HEK293 (cell line): Measurements from ENCODE around the gene SPATA16.

Source experiments
- MYNN ChIP-seq: fragments of 450-650 bp; formaldehyde crosslinking; IDR thresholded peaks from 2 replicates; pipeline ENCODE4 v1.5.1; 2016; ENCODE audit warnings: missing biosample characterization, missing genetic modification characterization, borderline replicate concordance
- SALL2 ChIP-seq: fragments of 450-650 bp; formaldehyde crosslinking; IDR thresholded peaks from 2 replicates; pipeline ENCODE4 v1.5.0; 2017; ENCODE audit warnings: missing biosample characterization, mild to moderate bottlenecking, missing genetic modification characterization, borderline replicate concordance
- SCRT2 ChIP-seq: fragments of 450-650 bp; formaldehyde crosslinking; IDR thresholded peaks from 2 replicates; pipeline ENCODE4 v1.5.1; 2016; ENCODE audit warnings: missing biosample characterization, missing genetic modification characterization
- TCF7L2 ChIP-seq: IDR thresholded peaks from 2 replicates; pipeline ENCODE4 v1.6.1; 2011; ENCODE audit warnings: low read depth, mild to moderate bottlenecking, inconsistent platforms, low read length, moderate library complexity, borderline replicate concordance
- ZBTB1 ChIP-seq: fragments of 450-650 bp; formaldehyde crosslinking; IDR thresholded peaks from 2 replicates; pipeline ENCODE4 v1.5.1; 2016; ENCODE audit warnings: missing biosample characterization, missing genetic modification characterization
- ZBTB8A ChIP-seq: fragments of 450-650 bp; formaldehyde crosslinking; IDR thresholded peaks from 2 replicates; pipeline ENCODE4 v1.5.1; 2016; ENCODE audit warnings: missing biosample characterization, missing genetic modification characterization
- ZNF175 ChIP-seq: fragments of 450-650 bp; formaldehyde crosslinking; IDR thresholded peaks from 2 replicates; pipeline ENCODE4 v1.5.1; 2016; ENCODE audit warnings: missing biosample characterization, missing genetic modification characterization
- ZNF274 ChIP-seq, 2 experiments: fragments of 200-500 bp in 1 of 2; fragments of 450-650 bp in 1 of 2; sonication (Bioruptor generic) in 1 of 2; formaldehyde crosslinking in 1 of 2; IDR thresholded peaks; 2 replicates each; pipeline versions ENCODE4 v1.5.1 to v1.6.1; 2014 to 2016; ENCODE audit warnings: borderline replicate concordance in 1 of 2, inconsistent platforms in 1 of 2, low read length in 1 of 2, missing biosample characterization in 1 of 2, missing genetic modification characterization in 1 of 2
- ZNF558 ChIP-seq: fragments of 450-650 bp; formaldehyde crosslinking; IDR thresholded peaks from 2 replicates; pipeline ENCODE4 v1.5.1; 2016; ENCODE audit warnings: missing biosample characterization, missing genetic modification characterization
- TF ChIP-seq, protein P1 (sequence below): fragments of 450-650 bp; formaldehyde crosslinking; IDR thresholded peaks from 2 replicates; pipeline ENCODE4 v1.5.1; 2016; ENCODE audit warnings: missing biosample characterization, missing genetic modification characterization
- TF ChIP-seq, protein P2 (sequence below): fragments of 450-650 bp; formaldehyde crosslinking; conservative IDR thresholded peaks from 2 replicates; pipeline ENCODE4 v1.5.1; 2016; ENCODE audit warnings: low read depth, missing biosample characterization, missing genetic modification characterization
- TF ChIP-seq, protein P3 (sequence below): fragments of 450-650 bp; formaldehyde crosslinking; IDR thresholded peaks from 2 replicates; pipeline ENCODE4 v1.5.1; 2016; ENCODE audit warnings: missing biosample characterization, missing genetic modification characterization, low read depth
- TF ChIP-seq, protein P4 (sequence below): fragments of 450-650 bp; formaldehyde crosslinking; IDR thresholded peaks from 2 replicates; pipeline ENCODE4 v1.5.1; 2016; ENCODE audit warnings: missing biosample characterization, missing genetic modification characterization

DNA sequence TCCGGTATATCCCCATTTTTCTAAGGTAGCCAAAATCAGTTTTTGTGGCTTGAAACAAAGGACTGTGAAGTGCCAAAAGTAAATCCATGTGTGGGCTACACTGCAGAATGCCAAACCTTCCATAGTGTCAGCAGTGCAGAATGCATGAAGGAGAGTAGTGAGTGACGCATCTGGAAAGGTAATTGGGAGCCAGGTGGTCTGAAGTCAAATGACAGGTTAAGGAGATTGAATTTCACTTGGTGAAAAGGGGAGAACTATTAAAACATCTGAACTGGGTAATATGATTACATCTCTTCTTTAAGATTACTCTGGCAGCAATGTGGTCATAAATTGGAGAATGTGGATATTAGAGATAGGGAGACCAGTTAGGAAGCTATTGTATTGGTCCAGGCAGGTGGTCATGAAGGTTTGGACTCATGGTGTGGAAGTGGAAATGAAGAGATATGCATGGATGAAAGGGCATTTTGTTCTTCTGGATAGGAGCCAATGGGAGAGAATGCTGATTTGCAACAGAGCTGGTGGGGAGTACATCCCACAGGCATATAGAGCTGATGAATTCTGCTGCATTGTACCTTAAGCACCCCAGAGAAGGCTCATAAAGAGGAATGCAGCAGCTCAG, 272.3 kb downstream of the SPATA16 start:
- TF ChIP-seq, protein P1, sequence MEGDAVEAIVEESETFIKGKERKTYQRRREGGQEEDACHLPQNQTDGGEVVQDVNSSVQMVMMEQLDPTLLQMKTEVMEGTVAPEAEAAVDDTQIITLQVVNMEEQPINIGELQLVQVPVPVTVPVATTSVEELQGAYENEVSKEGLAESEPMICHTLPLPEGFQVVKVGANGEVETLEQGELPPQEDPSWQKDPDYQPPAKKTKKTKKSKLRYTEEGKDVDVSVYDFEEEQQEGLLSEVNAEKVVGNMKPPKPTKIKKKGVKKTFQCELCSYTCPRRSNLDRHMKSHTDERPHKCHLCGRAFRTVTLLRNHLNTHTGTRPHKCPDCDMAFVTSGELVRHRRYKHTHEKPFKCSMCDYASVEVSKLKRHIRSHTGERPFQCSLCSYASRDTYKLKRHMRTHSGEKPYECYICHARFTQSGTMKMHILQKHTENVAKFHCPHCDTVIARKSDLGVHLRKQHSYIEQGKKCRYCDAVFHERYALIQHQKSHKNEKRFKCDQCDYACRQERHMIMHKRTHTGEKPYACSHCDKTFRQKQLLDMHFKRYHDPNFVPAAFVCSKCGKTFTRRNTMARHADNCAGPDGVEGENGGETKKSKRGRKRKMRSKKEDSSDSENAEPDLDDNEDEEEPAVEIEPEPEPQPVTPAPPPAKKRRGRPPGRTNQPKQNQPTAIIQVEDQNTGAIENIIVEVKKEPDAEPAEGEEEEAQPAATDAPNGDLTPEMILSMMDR (tag by site-specific recombination): no peak
- TF ChIP-seq ZBTB8A: no peak
- no peak for TF ChIP-seq ZNF274 (IDR thresholded peaks at IDR 0.05; ENCODE audit: low read length)
- no peak for TF ChIP-seq ZNF274 (tag by site-specific recombination; IDR thresholded peaks at IDR 0.05; ENCODE audit: borderline replicate concordance)
- no peak for TF ChIP-seq ZNF558
- TF ChIP-seq SALL2 (tag by site-specific recombination): no peak
- no peak for TF ChIP-seq TCF7L2
- TF ChIP-seq SCRT2 (tag by site-specific recombination): no peak
- no peak for TF ChIP-seq MYNN (tag by site-specific recombination)
- TF ChIP-seq, protein P2, sequence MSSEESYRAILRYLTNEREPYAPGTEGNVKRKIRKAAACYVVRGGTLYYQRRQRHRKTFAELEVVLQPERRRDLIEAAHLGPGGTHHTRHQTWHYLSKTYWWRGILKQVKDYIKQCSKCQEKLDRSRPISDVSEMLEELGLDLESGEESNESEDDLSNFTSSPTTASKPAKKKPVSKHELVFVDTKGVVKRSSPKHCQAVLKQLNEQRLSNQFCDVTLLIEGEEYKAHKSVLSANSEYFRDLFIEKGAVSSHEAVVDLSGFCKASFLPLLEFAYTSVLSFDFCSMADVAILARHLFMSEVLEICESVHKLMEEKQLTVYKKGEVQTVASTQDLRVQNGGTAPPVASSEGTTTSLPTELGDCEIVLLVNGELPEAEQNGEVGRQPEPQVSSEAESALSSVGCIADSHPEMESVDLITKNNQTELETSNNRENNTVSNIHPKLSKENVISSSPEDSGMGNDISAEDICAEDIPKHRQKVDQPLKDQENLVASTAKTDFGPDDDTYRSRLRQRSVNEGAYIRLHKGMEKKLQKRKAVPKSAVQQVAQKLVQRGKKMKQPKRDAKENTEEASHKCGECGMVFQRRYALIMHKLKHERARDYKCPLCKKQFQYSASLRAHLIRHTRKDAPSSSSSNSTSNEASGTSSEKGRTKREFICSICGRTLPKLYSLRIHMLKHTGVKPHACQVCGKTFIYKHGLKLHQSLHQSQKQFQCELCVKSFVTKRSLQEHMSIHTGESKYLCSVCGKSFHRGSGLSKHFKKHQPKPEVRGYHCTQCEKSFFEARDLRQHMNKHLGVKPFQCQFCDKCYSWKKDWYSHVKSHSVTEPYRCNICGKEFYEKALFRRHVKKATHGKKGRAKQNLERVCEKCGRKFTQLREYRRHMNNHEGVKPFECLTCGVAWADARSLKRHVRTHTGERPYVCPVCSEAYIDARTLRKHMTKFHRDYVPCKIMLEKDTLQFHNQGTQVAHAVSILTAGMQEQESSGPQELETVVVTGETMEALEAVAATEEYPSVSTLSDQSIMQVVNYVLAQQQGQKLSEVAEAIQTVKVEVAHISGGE (tag by site-specific recombination): no peak
- no peak for TF ChIP-seq ZBTB1 (tag by site-specific recombination)
- TF ChIP-seq, protein P3, sequence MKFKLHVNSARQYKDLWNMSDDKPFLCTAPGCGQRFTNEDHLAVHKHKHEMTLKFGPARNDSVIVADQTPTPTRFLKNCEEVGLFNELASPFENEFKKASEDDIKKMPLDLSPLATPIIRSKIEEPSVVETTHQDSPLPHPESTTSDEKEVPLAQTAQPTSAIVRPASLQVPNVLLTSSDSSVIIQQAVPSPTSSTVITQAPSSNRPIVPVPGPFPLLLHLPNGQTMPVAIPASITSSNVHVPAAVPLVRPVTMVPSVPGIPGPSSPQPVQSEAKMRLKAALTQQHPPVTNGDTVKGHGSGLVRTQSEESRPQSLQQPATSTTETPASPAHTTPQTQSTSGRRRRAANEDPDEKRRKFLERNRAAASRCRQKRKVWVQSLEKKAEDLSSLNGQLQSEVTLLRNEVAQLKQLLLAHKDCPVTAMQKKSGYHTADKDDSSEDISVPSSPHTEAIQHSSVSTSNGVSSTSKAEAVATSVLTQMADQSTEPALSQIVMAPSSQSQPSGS: no peak
- no peak for TF ChIP-seq ZNF175 (tag by site-specific recombination)
- TF ChIP-seq, protein P4, sequence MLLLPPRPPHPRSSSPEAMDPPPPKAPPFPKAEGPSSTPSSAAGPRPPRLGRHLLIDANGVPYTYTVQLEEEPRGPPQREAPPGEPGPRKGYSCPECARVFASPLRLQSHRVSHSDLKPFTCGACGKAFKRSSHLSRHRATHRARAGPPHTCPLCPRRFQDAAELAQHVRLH (tag by site-specific recombination): no peak
